K562 treated with DMSO at 1 percent for 24 hours (cell line): ENCODE data around the gene PRXL2A. TPM values are rescaled to one million over a fixed set of nuclear protein-coding genes. Genes with fewer than 3 reads are reported as not detected.

ENCODE experiments used
- total RNA-seq: library from RNA; unstranded; fragments of 300-600 nt; gene quantifications from 2 replicates; pipeline ENCODE4 v1.2.3, GENCODE V29; 2022; ENCODE audit warnings: low read depth; ENCODE audit not compliant: insufficient read depth

Gene PRXL2A
- total RNA-seq = 0.94 and 1.3 TPM in 2 replicates

GRCh38 chr10:80408242-80409101, at the start of gene PRXL2A:
TSS of gene PRXL2A (plus strand) at chr10:80408551. CDS start at chr10:80420468, 11,917 bp downstream.

GRCh38 chr10:80453842-80454512, 45.6 kb downstream of the PRXL2A start, which contains the start of gene TSPAN14:
TSS of gene TSPAN14 (plus strand) at chr10:80454310. CDS start at chr10:80489234, 34,924 bp downstream.

Other genes starting within 250 kb of the PRXL2A start
- 188 and 189 TPM in 2 replicates for gene ANXA11, start 203.0 kb upstream of the PRXL2A start, total RNA-seq
- gene MAT1A, start 118.9 kb upstream of the PRXL2A start, total RNA-seq = 3.1 and 3.8 TPM in 2 replicates
- not detected in 2 replicates for gene DYDC1, start 51.8 kb upstream of the PRXL2A start, total RNA-seq
- gene DYDC2, start 51.8 kb upstream of the PRXL2A start, total RNA-seq = 3.1 and 3.4 TPM in 2 replicates
- gene TSPAN14, start 45.8 kb downstream of the PRXL2A start, total RNA-seq = 69.7 and 71.3 TPM in 2 replicates
- 0.09 TPM in 1 of 2 replicates, not detected in the other for gene SH2D4B, start 129.4 kb downstream of the PRXL2A start, total RNA-seq